ENCODE results near the gene MAP2K4. TPM values are rescaled to one million over a fixed set of nuclear protein-coding genes. Genes with fewer than 3 reads are reported as not detected.

The MAP2K4 gene
- total RNA-seq, 1 donor from 2014 or later = 37.5 TPM

- Mint-ChIP-seq H3K36me3 (ENCODE audit: low read depth, unreplicated experiment) (peaks cover 2% of the 10 kb centered on the region), H3K27ac (ENCODE audit: unreplicated experiment) (no peak overlapping the region), H3K4me3 (ENCODE audit: unreplicated experiment) (no peak overlapping the region), H3K4me1 (ENCODE audit: low read depth, unreplicated experiment) (peaks cover 12% of the 10 kb centered on the region), H3K9me3 (ENCODE audit: unreplicated experiment) (no peaks in the 10 kb centered on the region), H3K27me3 (ENCODE audit: low read depth, unreplicated experiment) (no peaks in the 10 kb centered on the region)
- no peak for TF ChIP-seq CTCF (IDR thresholded peaks at IDR 0.05; ENCODE audit: insufficient read depth, low read depth, low read length)
- TF ChIP-seq EZH2 (IDR thresholded peaks at IDR 0.05; ENCODE audit: insufficient read depth, low read length) = no peak
- H3K9me3 ChIP-seq (ENCODE audit: insufficient read depth, low read depth, low read length) = no peaks in the 10 kb centered on the region
- DNase-seq (ENCODE audit: low read depth) (no peak), FAIRE-seq (no peak)
- H4K20me1 ChIP-seq (ENCODE audit: insufficient read depth, low read length) = peaks cover 8% of the 10 kb centered on the region
- H3K4me2 ChIP-seq (ENCODE audit: low read length) = no peak overlapping the region
- peaks cover 15% of the 10 kb centered on the region for H3K79me2 ChIP-seq (ENCODE audit: insufficient read depth, low read length)
- H3K9ac ChIP-seq (ENCODE audit: low read length) = no peak overlapping the region
- H2AFZ ChIP-seq (ENCODE audit: low read depth, low read length) = no peak overlapping the region
- H3K4me1 ChIP-seq (ENCODE audit: insufficient read depth, low read length) = peaks cover 11% of the 10 kb centered on the region
- no peaks in the 10 kb centered on the region for H3K36me3 ChIP-seq (ENCODE audit: insufficient read depth, low read length)
- no peak overlapping the region for H3K27ac ChIP-seq (ENCODE audit: low read depth, low read length)
- no peak overlapping the region for H3K4me3 ChIP-seq (ENCODE audit: insufficient read depth, low read depth, low read length)
- H3K27me3 ChIP-seq (ENCODE audit: insufficient read depth, low read length) = no peaks in the 10 kb centered on the region
Measured at GRCh38 chr17:12094336-12094735, 73.7 kb downstream of the MAP2K4 start.

GRCh38 chr17:12095522-12095921 is 74.8 kb downstream of the MAP2K4 start:
- Mint-ChIP-seq H3K4me1 (ENCODE audit: low read depth, unreplicated experiment) (peaks cover under 1% of the 10 kb centered on the region), H3K36me3 (ENCODE audit: low read depth, unreplicated experiment) (peaks cover 4% of the 10 kb centered on the region), H3K27me3 (ENCODE audit: low read depth, unreplicated experiment) (no peaks in the 10 kb centered on the region), H3K4me3 (ENCODE audit: unreplicated experiment) (no peak overlapping the region), H3K27ac (ENCODE audit: unreplicated experiment) (no peak overlapping the region), H3K9me3 (ENCODE audit: unreplicated experiment) (no peaks in the 10 kb centered on the region)
- H3K27ac ChIP-seq (ENCODE audit: low read depth, low read length) = no peak overlapping the region
- DNase-seq (ENCODE audit: low read depth) (no peak), FAIRE-seq (no peak)
- no peaks in the 10 kb centered on the region for H3K27me3 ChIP-seq (ENCODE audit: insufficient read depth, low read length)
- H3K4me1 ChIP-seq (ENCODE audit: insufficient read depth, low read length) = no peaks in the 10 kb centered on the region
- H2AFZ ChIP-seq (ENCODE audit: low read depth, low read length) = no peak overlapping the region
- H3K36me3 ChIP-seq (ENCODE audit: insufficient read depth, low read length) = no peaks in the 10 kb centered on the region
- no peak overlapping the region for H3K4me3 ChIP-seq (ENCODE audit: insufficient read depth, low read depth, low read length)
- peaks cover 3% of the 10 kb centered on the region for H4K20me1 ChIP-seq (ENCODE audit: insufficient read depth, low read length)
- no peaks in the 10 kb centered on the region for H3K9me3 ChIP-seq (ENCODE audit: insufficient read depth, low read depth, low read length)
- no peak overlapping the region for H3K9ac ChIP-seq (ENCODE audit: low read length)
- TF ChIP-seq EZH2 (IDR thresholded peaks at IDR 0.05; ENCODE audit: insufficient read depth, low read length) = no peak
- TF ChIP-seq CTCF (IDR thresholded peaks at IDR 0.05; ENCODE audit: insufficient read depth, low read depth, low read length) = no peak
- H3K79me2 ChIP-seq (ENCODE audit: insufficient read depth, low read length) = peaks cover 11% of the 10 kb centered on the region
- no peak overlapping the region for H3K4me2 ChIP-seq (ENCODE audit: low read length)

- no peak overlapping the region for H3K4me3 ChIP-seq (ENCODE audit: insufficient read depth, low read depth, low read length)
- H3K27me3 ChIP-seq (ENCODE audit: insufficient read depth, low read length) = no peaks in the 10 kb centered on the region
- H3K27me3 Mint-ChIP-seq (ENCODE audit: low read depth, unreplicated experiment) = no peaks in the 10 kb centered on the region
- H3K4me1 Mint-ChIP-seq (ENCODE audit: low read depth, unreplicated experiment) = no peaks in the 10 kb centered on the region
- FAIRE-seq = no peak
- no peak overlapping the region for H2AFZ ChIP-seq (ENCODE audit: low read depth, low read length)
- H3K36me3 ChIP-seq (ENCODE audit: insufficient read depth, low read length) = no peaks in the 10 kb centered on the region
- TF ChIP-seq CTCF (IDR thresholded peaks at IDR 0.05; ENCODE audit: insufficient read depth, low read depth, low read length) = no peak
- no peak for TF ChIP-seq EZH2 (IDR thresholded peaks at IDR 0.05; ENCODE audit: insufficient read depth, low read length)
- DNase-seq (ENCODE audit: low read depth) = no peak
- H3K36me3 Mint-ChIP-seq (ENCODE audit: low read depth, unreplicated experiment) = peaks cover 7% of the 10 kb centered on the region
- no peaks in the 10 kb centered on the region for H3K4me1 ChIP-seq (ENCODE audit: insufficient read depth, low read length)
- no peak overlapping the region for H3K4me3 Mint-ChIP-seq (ENCODE audit: unreplicated experiment)
- no peaks in the 10 kb centered on the region for H3K9me3 Mint-ChIP-seq (ENCODE audit: unreplicated experiment)
- H4K20me1 ChIP-seq (ENCODE audit: insufficient read depth, low read length) = peaks cover 3% of the 10 kb centered on the region
- no peak overlapping the region for H3K27ac ChIP-seq (ENCODE audit: low read depth, low read length)
- peaks cover 4% of the 10 kb centered on the region for H3K79me2 ChIP-seq (ENCODE audit: insufficient read depth, low read length)
- no peaks in the 10 kb centered on the region for H3K9me3 ChIP-seq (ENCODE audit: insufficient read depth, low read depth, low read length)
- H3K4me2 ChIP-seq (ENCODE audit: low read length) = no peak overlapping the region
- H3K27ac Mint-ChIP-seq (ENCODE audit: unreplicated experiment) = peak overlapping the region; percentile 4
- H3K9ac ChIP-seq (ENCODE audit: low read length) = no peak overlapping the region
Measured at GRCh38 chr17:12097326-12097725, 76.6 kb downstream of the MAP2K4 start.

Measured in astrocyte (in vitro differentiated cells and primary cell).